ENCODE measurements around the gene CDYL2.

DNA sequence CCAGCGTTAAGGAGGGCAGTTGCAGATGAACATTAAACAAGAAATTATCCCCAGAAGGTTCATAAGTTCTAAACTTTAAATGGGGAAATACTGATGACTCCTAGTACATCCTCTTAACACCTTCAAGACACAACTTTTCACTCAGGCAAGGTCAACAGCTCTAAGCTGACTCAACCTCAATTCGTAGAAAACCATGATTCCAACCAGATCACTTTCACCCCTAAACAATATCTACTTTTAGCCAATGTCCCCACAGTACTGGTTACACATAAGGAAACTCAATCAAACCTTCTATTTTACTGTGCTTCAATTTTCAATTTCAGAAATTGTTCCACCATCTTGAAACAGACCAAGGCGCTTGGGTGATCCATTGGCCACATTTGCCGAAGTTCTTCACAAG lies 2.3 kb downstream of the CDYL2 start:
- TF ChIP-seq, protein P1, sequence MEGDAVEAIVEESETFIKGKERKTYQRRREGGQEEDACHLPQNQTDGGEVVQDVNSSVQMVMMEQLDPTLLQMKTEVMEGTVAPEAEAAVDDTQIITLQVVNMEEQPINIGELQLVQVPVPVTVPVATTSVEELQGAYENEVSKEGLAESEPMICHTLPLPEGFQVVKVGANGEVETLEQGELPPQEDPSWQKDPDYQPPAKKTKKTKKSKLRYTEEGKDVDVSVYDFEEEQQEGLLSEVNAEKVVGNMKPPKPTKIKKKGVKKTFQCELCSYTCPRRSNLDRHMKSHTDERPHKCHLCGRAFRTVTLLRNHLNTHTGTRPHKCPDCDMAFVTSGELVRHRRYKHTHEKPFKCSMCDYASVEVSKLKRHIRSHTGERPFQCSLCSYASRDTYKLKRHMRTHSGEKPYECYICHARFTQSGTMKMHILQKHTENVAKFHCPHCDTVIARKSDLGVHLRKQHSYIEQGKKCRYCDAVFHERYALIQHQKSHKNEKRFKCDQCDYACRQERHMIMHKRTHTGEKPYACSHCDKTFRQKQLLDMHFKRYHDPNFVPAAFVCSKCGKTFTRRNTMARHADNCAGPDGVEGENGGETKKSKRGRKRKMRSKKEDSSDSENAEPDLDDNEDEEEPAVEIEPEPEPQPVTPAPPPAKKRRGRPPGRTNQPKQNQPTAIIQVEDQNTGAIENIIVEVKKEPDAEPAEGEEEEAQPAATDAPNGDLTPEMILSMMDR (conservative IDR thresholded peaks at IDR 0.05), result no peak
- TF ChIP-seq ZFX (IDR thresholded peaks at IDR 0.05), result no peak

Measured in C4-2B (cell line).